K562 (cell line): ENCODE measurements around the gene GPATCH3. TPM values are rescaled to one million over a fixed set of nuclear protein-coding genes. Genes with fewer than 3 reads are reported as not detected.

ENCODE experiments used
- CTBP1 ChIP-seq: fragments of 450-650 bp; IDR thresholded peaks from 2 replicates; pipeline ENCODE4 v1.6.1; 2016; ENCODE audit warnings: borderline replicate concordance
- CTCF ChIP-seq, 3 experiments: IDR thresholded peaks in 2 of 3; conservative IDR thresholded peaks in 1 of 3; 2 replicates each; pipeline ENCODE4 v1.5.1; 2011 to 2012; ENCODE audit warnings: low read length in 3 of 3, mild to moderate bottlenecking in 3 of 3, control low read depth in 2 of 3, improper control_type of control experiment in 1 of 3, inconsistent platforms in 1 of 3, low read depth in 1 of 3, mixed read lengths in 1 of 3, moderate library complexity in 1 of 3; ENCODE audit not compliant: insufficient read depth in 2 of 3
- CXXC5 ChIP-seq: fragments of 250-450 bp; sonication (Bioruptor Pico); IDR thresholded peaks from 2 replicates; pipeline ENCODE4 v1.8.0; 2022; ENCODE audit warnings: inconsistent platforms, mild to moderate bottlenecking, moderate library complexity
- DPF2 ChIP-seq: fragments of 450-650 bp; IDR thresholded peaks from 2 replicates; pipeline ENCODE4 v1.6.1; 2016
- HMGXB4 ChIP-seq: sonication (generic); formaldehyde crosslinking; IDR thresholded peaks from 2 replicates; pipeline ENCODE4 v1.8.1; 2023; ENCODE audit warnings: mild to moderate bottlenecking, missing genetic modification reagents
- HSF4 ChIP-seq: fragments of 250-450 bp; sonication (Bioruptor Pico); IDR thresholded peaks from 2 replicates; pipeline ENCODE4 v2.1.2; 2022; ENCODE audit warnings: mild to moderate bottlenecking, moderate library complexity, borderline replicate concordance
- IRF2 ChIP-seq: sonication (generic); formaldehyde crosslinking; IDR thresholded peaks from 2 replicates; pipeline ENCODE4 v1.8.1; 2022; ENCODE audit warnings: mild to moderate bottlenecking, missing genetic modification reagents
- KLF16 ChIP-seq: IDR thresholded peaks from 2 replicates; pipeline ENCODE4 v1.6.1; 2016; ENCODE audit warnings: antibody characterized with exemption
- NCOA1 ChIP-seq: fragments of 450-650 bp; IDR thresholded peaks from 2 replicates; pipeline ENCODE4 v1.6.1; 2016; ENCODE audit warnings: low read depth
- PHF21A ChIP-seq: fragments of 450-650 bp; IDR thresholded peaks from 2 replicates; pipeline ENCODE4 v1.6.1; 2017; ENCODE audit warnings: low read depth, borderline replicate concordance
- RBFOX2 ChIP-seq: fragments of 200-400 bp; formaldehyde crosslinking; IDR thresholded peaks from 2 replicates; pipeline ENCODE4 v1.6.1; 2017; ENCODE audit warnings: low read depth, mild to moderate bottlenecking, low read length, moderate library complexity
- SP1 ChIP-seq: sonication (generic); formaldehyde crosslinking; IDR thresholded peaks from 2 replicates; pipeline ENCODE4 v1.8.1; 2022; ENCODE audit warnings: mild to moderate bottlenecking, missing genetic modification reagents
- TEAD1 ChIP-seq, 2 experiments: fragments of 450-650 bp in 1 of 2; sonication (generic) in 1 of 2; formaldehyde crosslinking; IDR thresholded peaks; 2 replicates each; pipeline versions ENCODE4 v1.4.0 to v1.8.0; 2020 to 2022; ENCODE audit warnings: mild to moderate bottlenecking in 2 of 2, missing genetic modification reagents in 1 of 2
- TEAD4 ChIP-seq, 2 experiments: sonication (generic) in 1 of 2; formaldehyde crosslinking in 1 of 2; IDR thresholded peaks; 2 replicates each; pipeline versions ENCODE4 v1.6.1 to v1.8.0; 2012 to 2022; ENCODE audit warnings: borderline replicate concordance in 1 of 2, inconsistent platforms in 1 of 2, low read length in 1 of 2, mild to moderate bottlenecking in 1 of 2, missing genetic modification reagents in 1 of 2
- USF1 ChIP-seq: sonication (generic); formaldehyde crosslinking; IDR thresholded peaks from 2 replicates; pipeline ENCODE4 v1.9.0; 2022; ENCODE audit warnings: mild to moderate bottlenecking, missing genetic modification reagents
- ZNF3 ChIP-seq: fragments of 250-450 bp; sonication (Bioruptor Pico); IDR thresholded peaks from 2 replicates; pipeline ENCODE4 v1.5.0; 2021; ENCODE audit warnings: mild to moderate bottlenecking, moderate library complexity
- ZNF609 ChIP-seq: sonication (generic); formaldehyde crosslinking; IDR thresholded peaks from 2 replicates; pipeline ENCODE4 v1.8.1; 2023; ENCODE audit warnings: missing genetic modification reagents, mild to moderate bottlenecking, borderline replicate concordance
- polyA plus RNA-seq, 8 experiments: library from polyadenylated mRNA; depleted of rRNA in 4 of 8; stranded (reverse) in 5 of 8; unstranded in 3 of 8; fragments of >200 nt; fragmentation: Nextera tagmentation in 2 of 8; fragmentation: Illumina TruSeq in 1 of 8; extraction: Ambion mirVana in 2 of 8; extraction: Trizol in 1 of 8; gene quantifications; 2 replicates each; pipeline versions ENCODE4 v1.2.1 to v1.2.3, GENCODE V29; 2011 to 2014; ENCODE audit warnings: inconsistent platforms in 1 of 8, missing spikeins in 1 of 8
- total RNA-seq, 7 experiments: library from RNA; depleted of rRNA in 6 of 7; stranded (reverse); fragments of >200 nt in 6 of 7; fragmentation: Illumina TruSeq in 2 of 7; extraction: Trizol in 2 of 7; gene quantifications; 2 replicates each; pipeline versions ENCODE4 v1.2.1 to v1.2.3, GENCODE V29; 2011 to 2021; ENCODE audit warnings: low replicate concordance in 1 of 7

GPATCH3 gene
- total and polyA plus RNA-seq, 9 of the 15 experiments (the other 6 are each of a cell fraction or from before 2014, with no cell fraction given) = 1.6 to 23.0 (median 13.3) TPM

- TF ChIP-seq KLF16 (peak; percentile 37; the same call in 1 of the 2 replicates), CTBP1 (peak; percentile 94), IRF2 (CRISPR knock-in tag) (no peak), NCOA1 (no peak; the same call in 1 of the 2 replicates), DPF2 (peak; percentile 67), USF1 (CRISPR knock-in tag) (0 out of 2 replicates have a peak, but pooled peaks have one; percentile 45), TEAD4 (IDR thresholded peaks at IDR 0.05; ENCODE audit: low read length) (0 out of 2 replicates have a peak, but pooled peaks have one; percentile 24), TEAD4 (CRISPR knock-in tag; IDR thresholded peaks at IDR 0.05; ENCODE audit: borderline replicate concordance) (no peak), CXXC5 (CRISPR knock-in tag) (0 out of 2 replicates have a peak, but pooled peaks have one; percentile 14), RBFOX2 (peak; percentile 61), HSF4 (no peak), TEAD1 (CRISPR knock-in tag; IDR thresholded peaks at IDR 0.05) (no peak), ZNF609 (CRISPR knock-in tag) (no peak), HMGXB4 (no peak), SP1 (CRISPR knock-in tag) (0 out of 2 replicates have a peak, but pooled peaks have one; percentile 37), ZNF3 (CRISPR knock-in tag) (no peak), PHF21A (no peak), CTCF (IDR thresholded peaks at IDR 0.05 in 2 of 3, conservative IDR thresholded peaks at IDR 0.05 in 1 of 3; ENCODE audit: insufficient read depth in 2 of 3, low read depth in 1 of 3, low read length in 3 of 3) (peak; percentile 73 to 88 (median 78))
These were observed 37.2 kb downstream of the GPATCH3 start, which contains the start of gene SFN (continued) for GRCh38 chr1:26862781-26863684.
